ENCODE data around the gene LYRM4. TPM values are rescaled to one million over a fixed set of nuclear protein-coding genes. Genes with fewer than 3 reads are reported as not detected.

The LYRM4 gene
- total RNA-seq, 1 experiment from 2014 or later = 44.3 TPM

DNA sequence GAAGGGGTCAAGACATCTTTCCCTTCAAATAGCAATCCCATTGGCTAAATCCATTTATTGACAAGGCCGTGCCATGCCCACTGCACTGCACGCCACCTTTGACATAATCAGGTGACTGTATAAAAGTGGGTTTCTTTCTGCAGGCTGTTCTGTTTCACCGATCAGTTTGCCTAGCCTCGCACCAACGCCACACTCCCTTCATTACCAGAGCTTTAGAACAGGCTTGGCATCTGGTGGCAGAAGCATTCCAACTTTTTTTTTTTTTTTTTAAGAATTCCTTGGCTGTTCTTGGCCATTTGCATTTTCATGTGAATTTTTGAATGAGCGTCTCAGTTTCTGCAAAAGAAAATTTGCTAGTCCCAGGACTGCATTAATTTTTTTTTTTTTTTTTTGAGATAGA is 97.5 kb downstream of the LYRM4 start:
- Histone ChIP-seq H3K56ac (ENCODE audit: insufficient read length, low read depth, low read length) (no peak overlapping the region), H3K18ac (ENCODE audit: insufficient read length, low read depth, low read length) (no peak overlapping the region), H3K9me3 (ENCODE audit: control insufficient read depth, low read depth, low read length) (no peaks in the 10 kb centered on the region), H2BK15ac (ENCODE audit: low read depth, low read length) (no peak overlapping the region), H2BK120ac (ENCODE audit: low read depth, low read length, poor library complexity, severe bottlenecking) (no peak overlapping the region), H4K91ac (ENCODE audit: insufficient read length, low read depth, low read length) (no peak overlapping the region), H2BK20ac (ENCODE audit: low read depth, low read length, poor library complexity, severe bottlenecking) (no peak overlapping the region), H3K79me1 (ENCODE audit: insufficient read depth, low read depth, low read length, poor library complexity, severe bottlenecking) (no peaks in the 10 kb centered on the region), H3K14ac (ENCODE audit: insufficient read depth, low read length) (no peak overlapping the region), H2AK5ac (ENCODE audit: insufficient read length, low read length) (no peak overlapping the region), H3K4me1 (ENCODE audit: insufficient read depth, low read length) (no peaks in the 10 kb centered on the region), H4K5ac (ENCODE audit: insufficient read length, low read depth, low read length) (no peak overlapping the region), H2AFZ (ENCODE audit: low read length) (no peak overlapping the region), H3K4ac (ENCODE audit: low read depth, low read length) (no peak overlapping the region), H4K8ac (replicated peaks; ENCODE audit: insufficient read length, low read depth, low read length) (no peak overlapping the region), H4K20me1 (ENCODE audit: control insufficient read depth, insufficient read depth, insufficient read length) (no peaks in the 10 kb centered on the region), H3K79me2 (ENCODE audit: insufficient read depth, low read length) (no peaks in the 10 kb centered on the region), H3K27ac (ENCODE audit: insufficient read length, low read depth, low read length) (no peak overlapping the region), H3K23ac (ENCODE audit: insufficient read length, low read depth, low read length) (no peak overlapping the region), H3K23me2 (ENCODE audit: insufficient read length, low read depth, low read length, poor library complexity, severe bottlenecking) (no peaks in the 10 kb centered on the region), H2BK12ac (ENCODE audit: insufficient read length, low read depth, low read length) (no peak overlapping the region), H3K9ac (ENCODE audit: extremely low read depth, insufficient read length, low read length) (no peak overlapping the region), H3K27me3 (ENCODE audit: insufficient read depth, low read length) (no peaks in the 10 kb centered on the region), H3T11ph (ENCODE audit: low read length) (no peak overlapping the region), H3K4me2 (ENCODE audit: insufficient read depth, insufficient read length, low read length) (no peak overlapping the region), H2BK5ac (ENCODE audit: insufficient read length, low read length) (no peak overlapping the region)
- no CpG with 5 or more reads among the region's 6 CpGs for WGBS (ENCODE audit: extremely low coverage, insufficient read length, low lambda C conversion rate)
- no peak for DNase-seq
- no peak overlapping the region for H3K27ac Mint-ChIP-seq
- TF ChIP-seq, protein P1, sequence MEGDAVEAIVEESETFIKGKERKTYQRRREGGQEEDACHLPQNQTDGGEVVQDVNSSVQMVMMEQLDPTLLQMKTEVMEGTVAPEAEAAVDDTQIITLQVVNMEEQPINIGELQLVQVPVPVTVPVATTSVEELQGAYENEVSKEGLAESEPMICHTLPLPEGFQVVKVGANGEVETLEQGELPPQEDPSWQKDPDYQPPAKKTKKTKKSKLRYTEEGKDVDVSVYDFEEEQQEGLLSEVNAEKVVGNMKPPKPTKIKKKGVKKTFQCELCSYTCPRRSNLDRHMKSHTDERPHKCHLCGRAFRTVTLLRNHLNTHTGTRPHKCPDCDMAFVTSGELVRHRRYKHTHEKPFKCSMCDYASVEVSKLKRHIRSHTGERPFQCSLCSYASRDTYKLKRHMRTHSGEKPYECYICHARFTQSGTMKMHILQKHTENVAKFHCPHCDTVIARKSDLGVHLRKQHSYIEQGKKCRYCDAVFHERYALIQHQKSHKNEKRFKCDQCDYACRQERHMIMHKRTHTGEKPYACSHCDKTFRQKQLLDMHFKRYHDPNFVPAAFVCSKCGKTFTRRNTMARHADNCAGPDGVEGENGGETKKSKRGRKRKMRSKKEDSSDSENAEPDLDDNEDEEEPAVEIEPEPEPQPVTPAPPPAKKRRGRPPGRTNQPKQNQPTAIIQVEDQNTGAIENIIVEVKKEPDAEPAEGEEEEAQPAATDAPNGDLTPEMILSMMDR (conservative IDR thresholded peaks at IDR 0.05) = no peak
- H3K27me3 Mint-ChIP-seq (ENCODE audit: low read depth) = no peaks in the 10 kb centered on the region
- peaks cover 7 to 10% of the 10 kb centered on the region in 2 experiments for H3K4me1 Mint-ChIP-seq
- no peak overlapping the region for H3K4me3 Mint-ChIP-seq
- H3K9me3 Mint-ChIP-seq = no peaks in the 10 kb centered on the region
- no peaks in the 10 kb centered on the region; a peak in 1 of 7 replicates for H3K36me3 Mint-ChIP-seq (ENCODE audit: insufficient read depth in 1 of 3, low read depth in 3 of 3)

Measured in H9 (cell line).